Stimulated activated naive CD8-positive, alpha-beta T cell treated with anti-CD3 and anti-CD28 coated beads, Interleukin-15, amount 100 ng/mL, for 72 hours (primary cell): ENCODE results near the gene RAG2.

Source experiments
- ATAC-seq: fragments of 150-1000 bp; cut with Tn5 transposase; 2 replicates; pipeline ENCODE4 v1.10.0; 2021; ENCODE audit warnings: mild to moderate bottlenecking, moderate library complexity
- DNase-seq, 2 donors: peaks; one replicate each; pipeline ENCODE4 v3.0.0; 2021 to 2022
- H3K27ac Mint-ChIP-seq, 2 donors: one replicate each; pipeline ENCODE4 v1.8.0; 2022; ENCODE audit warnings: mild to moderate bottlenecking in 2 of 2, mixed read lengths in 2 of 2, moderate library complexity in 2 of 2
- H3K27me3 Mint-ChIP-seq: one replicate; pipeline ENCODE4 v1.8.0; 2022; ENCODE audit warnings: mixed read lengths
- H3K4me1 Mint-ChIP-seq: one replicate; pipeline ENCODE4 v1.8.0; 2022; ENCODE audit warnings: mild to moderate bottlenecking, mixed read lengths
- H3K4me3 Mint-ChIP-seq, 2 donors: one replicate each; pipeline ENCODE4 v1.8.0; 2022; ENCODE audit warnings: mild to moderate bottlenecking in 2 of 2, mixed read lengths in 2 of 2, moderate library complexity in 1 of 2
- H3K9me3 Mint-ChIP-seq, 2 donors: one replicate each; pipeline ENCODE4 v1.8.0; 2022; ENCODE audit warnings: mixed read lengths in 2 of 2

RAG2 gene

DNA sequence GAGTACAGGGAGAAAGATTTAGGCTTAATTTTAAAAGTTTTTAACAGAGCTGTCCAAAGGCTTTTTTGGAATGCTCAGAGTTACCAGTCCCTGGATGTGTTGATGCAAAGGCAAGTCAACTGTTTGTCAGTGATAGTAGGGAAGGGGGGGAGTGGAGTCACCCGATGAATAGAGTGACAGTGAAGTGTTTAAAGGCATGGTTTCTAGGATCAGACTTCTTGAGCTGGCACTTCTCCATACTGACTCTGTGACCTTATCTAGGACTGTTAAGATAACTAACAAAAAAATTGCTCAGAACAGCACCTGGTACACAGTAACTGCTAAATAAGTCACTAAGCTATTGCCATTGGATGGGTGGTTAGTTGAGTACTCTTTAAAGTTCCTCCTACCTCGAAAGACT, 11.3 kb upstream of the RAG2 start:
- no peak overlapping the region for H3K4me3 Mint-ChIP-seq
- H3K4me1 Mint-ChIP-seq: no peaks in the 10 kb centered on the region
- no peaks in the 10 kb centered on the region for H3K9me3 Mint-ChIP-seq

DNA sequence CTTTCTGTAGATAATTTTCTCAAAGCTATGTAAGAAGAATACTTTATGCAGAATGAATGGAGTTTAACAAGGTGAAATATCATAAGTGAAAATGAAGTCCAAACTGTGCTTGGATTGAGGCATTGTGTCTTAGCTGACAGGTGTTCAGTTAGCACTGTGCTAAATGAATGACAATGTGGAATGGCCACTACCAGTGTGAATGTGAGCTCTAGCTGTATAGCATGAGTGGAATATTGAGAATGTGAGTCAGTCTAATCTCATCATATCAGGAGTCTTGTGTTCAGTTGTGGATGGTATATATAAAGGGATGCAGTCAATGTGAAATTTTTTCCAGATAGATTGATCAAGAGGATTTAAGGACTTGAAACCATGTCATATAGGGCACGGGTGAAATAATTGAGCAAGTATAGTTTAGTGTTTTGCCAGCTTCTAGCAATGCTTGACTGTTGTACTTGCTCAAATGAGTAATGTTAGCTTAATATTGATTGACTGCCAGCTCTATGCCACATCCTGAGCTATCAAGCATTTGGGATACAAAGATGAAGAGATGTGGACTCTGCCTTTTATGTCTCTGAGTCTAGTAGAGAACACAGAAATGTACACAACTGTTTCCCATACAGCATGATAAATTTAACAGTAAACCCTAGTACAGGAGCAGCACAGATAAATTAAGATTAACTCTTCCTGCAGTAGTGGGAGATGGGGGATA, 10.6 kb upstream of the RAG2 start:
- ATAC-seq (no peak), DNase-seq (no peak)
- Mint-ChIP-seq H3K4me1 (no peaks in the 10 kb centered on the region), H3K9me3 (no peaks in the 10 kb centered on the region), H3K4me3 (no peak overlapping the region), H3K27ac (no peak overlapping the region), H3K27me3 (peaks cover 18% of the 10 kb centered on the region)

More for the DNA sequence above, 11.3 kb upstream of the RAG2 start:
- DNase-seq: no peak
- ATAC-seq: no peak
- Mint-ChIP-seq H3K27ac (no peak overlapping the region), H3K27me3 (peaks cover 18% of the 10 kb centered on the region)

DNA sequence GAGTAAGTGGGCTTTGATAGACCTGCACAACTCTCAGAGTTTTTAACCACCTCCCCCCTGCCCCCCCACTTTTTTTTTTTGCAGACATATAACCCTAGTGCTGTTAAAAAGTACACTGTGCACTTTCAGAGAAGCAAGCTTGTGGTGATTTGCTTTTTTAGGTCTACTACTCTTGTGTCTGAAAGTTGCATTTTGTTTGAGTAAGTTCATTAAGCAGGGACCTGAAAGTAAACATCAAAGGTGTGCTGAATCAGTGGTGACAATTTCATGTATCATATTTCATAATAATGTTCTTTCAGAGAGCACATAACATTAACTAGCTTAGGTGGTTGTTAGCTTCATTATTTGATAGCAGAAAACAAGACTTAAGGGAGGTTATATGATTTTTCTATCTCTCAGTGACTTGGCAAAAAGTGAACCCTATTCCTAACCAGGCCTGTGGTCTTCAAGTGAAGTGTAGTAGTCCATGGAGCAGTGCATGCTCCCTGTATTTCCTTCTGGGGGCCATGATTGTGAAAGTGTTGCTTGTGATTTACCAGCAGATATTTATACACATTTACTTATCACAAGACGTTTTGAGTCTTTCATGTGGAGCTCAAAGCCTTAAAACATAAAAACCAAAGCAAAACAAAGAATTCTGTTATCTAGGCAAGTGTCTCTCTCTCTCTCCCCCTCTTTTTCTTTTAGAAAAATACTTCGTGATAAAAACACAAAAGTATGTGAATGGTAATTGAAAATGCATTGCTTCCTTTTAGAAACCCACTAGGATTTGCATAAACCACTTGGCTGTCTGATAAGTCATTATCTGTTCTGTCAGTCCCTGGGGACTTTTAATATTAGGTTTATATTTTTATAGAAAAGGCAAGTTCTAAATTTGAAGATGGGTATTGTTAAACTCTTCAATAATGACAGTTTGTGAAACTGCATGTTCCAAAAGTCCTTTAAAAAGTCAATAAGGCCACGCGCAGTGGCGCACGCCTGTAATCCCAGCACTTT, 7.5 kb upstream of the RAG2 start:
- Mint-ChIP-seq H3K27ac (no peak overlapping the region), H3K27me3 (peaks cover 28% of the 10 kb centered on the region), H3K9me3 (no peaks in the 10 kb centered on the region), H3K4me3 (no peak overlapping the region), H3K4me1 (no peaks in the 10 kb centered on the region)
- DNase-seq (no peak), ATAC-seq (no peak)

DNA sequence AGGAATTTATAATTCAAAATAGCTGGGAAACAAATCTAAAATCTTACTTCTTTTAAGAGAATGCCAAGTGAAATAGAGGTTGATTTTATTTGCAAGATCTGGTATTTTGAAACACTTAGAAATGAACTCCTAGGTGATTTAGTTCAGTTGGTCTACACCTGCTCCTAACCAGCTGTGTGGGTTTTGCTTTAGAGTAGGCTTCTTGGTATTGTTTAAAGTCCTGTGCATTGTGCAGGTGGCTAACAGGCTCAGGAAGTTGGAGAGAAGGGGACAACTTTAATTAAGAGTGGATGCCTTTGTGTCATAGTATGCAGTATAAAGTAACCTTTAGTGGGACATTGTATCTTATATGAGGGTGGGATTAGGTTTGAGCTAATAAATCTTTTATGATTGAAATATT, 4.1 kb upstream of the RAG2 start:
- no peaks in the 10 kb centered on the region for H3K9me3 Mint-ChIP-seq
- DNase-seq (no peak), ATAC-seq (no peak)
- H3K27me3 Mint-ChIP-seq: peaks cover 10% of the 10 kb centered on the region
- H3K27ac Mint-ChIP-seq: no peak overlapping the region
- H3K4me3 Mint-ChIP-seq: no peak overlapping the region
- no peaks in the 10 kb centered on the region for H3K4me1 Mint-ChIP-seq

DNA sequence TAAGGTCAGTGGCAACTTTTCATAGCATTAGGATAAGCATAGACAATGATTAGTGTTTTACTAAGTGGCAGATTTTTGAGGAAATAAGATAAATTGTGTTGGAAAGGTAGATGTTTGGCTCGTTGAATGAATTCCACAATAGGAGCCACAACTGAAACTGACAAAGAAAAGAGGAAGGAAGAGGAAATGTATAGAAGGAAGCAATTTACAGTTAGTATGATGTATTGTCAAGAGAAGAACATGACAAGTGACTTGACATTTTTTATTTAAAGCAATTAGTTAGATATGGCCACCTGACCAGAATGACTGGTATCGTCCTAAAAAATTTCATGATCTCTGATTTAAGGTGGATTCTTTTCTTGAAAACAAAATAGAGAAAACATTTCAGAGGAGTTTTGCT, 3.1 kb upstream of the RAG2 start:
- H3K27ac Mint-ChIP-seq: no peak overlapping the region
- H3K9me3 Mint-ChIP-seq: no peaks in the 10 kb centered on the region

DNA sequence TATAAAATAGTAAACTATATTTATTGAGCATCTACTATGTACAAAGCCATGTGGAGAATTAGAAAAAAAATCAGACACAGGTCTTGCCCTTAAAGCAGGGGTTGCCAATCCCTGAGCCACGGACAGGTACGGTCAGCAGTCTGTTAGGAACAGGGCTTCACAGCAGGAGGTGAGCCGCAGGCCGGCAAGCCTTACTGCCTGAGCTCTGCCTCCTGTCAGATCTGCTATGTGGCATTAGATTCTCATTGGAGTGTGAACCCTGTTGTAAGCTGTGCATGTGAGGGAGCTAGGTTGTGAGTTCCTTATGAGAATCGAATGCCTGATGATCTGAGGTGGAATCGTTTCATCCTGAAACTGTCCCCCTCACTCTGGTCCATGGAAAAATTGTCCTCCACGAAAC, 2.1 kb upstream of the RAG2 start:
- Mint-ChIP-seq H3K4me3 (no peak overlapping the region), H3K27me3 (peaks cover 21% of the 10 kb centered on the region), H3K4me1 (no peaks in the 10 kb centered on the region), H3K9me3 (no peaks in the 10 kb centered on the region), H3K27ac (no peak overlapping the region)
- no peak for ATAC-seq
- DNase-seq: no peak

More for the DNA sequence above, 3.1 kb upstream of the RAG2 start:
- no peak overlapping the region for H3K4me3 Mint-ChIP-seq
- DNase-seq (no peak), ATAC-seq (no peak)
- peaks cover 11% of the 10 kb centered on the region for H3K27me3 Mint-ChIP-seq
- no peaks in the 10 kb centered on the region for H3K4me1 Mint-ChIP-seq

DNA sequence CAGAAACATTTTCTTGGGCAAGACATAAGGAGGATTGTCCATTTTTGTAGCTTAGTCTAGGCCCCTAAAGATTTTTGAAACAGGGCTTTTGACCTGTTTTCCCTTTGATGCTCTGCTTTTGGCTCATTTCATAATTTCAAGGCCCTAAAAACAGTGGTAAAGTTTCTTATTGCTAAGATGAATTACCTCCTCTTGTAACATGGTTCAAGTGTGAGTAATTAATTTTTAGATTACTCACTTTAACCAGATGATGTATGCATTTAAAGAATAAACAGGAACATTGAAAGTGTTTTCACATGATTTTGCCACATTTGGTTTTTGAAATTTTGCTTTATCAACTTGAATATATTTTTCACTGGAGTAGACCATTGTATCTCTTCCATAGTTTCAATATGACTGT, 1.2 kb downstream of the RAG2 start:
- H3K4me3 Mint-ChIP-seq: no peak overlapping the region
- H3K4me1 Mint-ChIP-seq: peaks cover 9% of the 10 kb centered on the region
- DNase-seq (no peak), ATAC-seq (no peak)
- peaks cover 39% of the 10 kb centered on the region for H3K27me3 Mint-ChIP-seq
- H3K9me3 Mint-ChIP-seq: no peaks in the 10 kb centered on the region
- no peak overlapping the region for H3K27ac Mint-ChIP-seq

DNA sequence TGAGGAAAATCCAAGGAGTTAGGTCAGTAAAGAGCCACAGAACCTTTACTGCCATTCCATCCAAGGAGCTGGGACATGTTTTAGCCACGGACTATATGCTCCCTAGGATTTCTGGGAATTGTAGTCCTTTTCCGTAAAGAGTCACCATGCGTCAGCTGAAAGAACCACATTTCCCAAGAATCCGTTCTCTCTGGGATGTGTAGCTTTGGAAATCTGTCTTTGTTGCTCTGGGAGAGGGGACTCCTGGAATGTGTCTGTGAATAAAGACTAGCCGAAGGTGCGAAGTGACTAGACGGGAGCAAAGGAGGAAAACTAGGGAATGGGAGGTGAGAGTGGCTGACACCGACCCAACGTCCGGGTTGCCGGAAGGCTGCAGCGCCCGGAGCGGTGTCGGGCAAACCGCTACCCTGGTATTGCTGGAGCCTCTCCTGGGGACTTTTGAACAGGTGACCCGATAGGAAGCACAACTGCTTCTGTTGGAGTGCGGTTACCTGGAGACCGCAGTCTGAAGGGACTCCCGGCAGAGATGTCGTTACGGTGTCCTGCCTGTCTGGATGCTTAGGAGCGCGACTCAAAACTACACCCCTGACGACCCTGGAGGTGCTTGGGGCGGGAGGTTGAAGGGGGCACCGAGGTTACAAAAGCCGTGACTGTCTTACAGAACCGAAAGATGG, 3.6 kb downstream of the RAG2 start, which contains the start of gene IFTAP:
Gene IFTAP, plus strand, starts transcription at position 187 of the 674 bp plus-strand sequence. CDS start 15,602 bp downstream, outside the sequence.
- DNase-seq (peak; percentile 10 to 18), ATAC-seq (peak; percentile 65)
- Mint-ChIP-seq H3K27ac (peak within 1 kb of the TSS in 1 of 2 donors; percentile 19), H3K4me1 (peaks cover 9% of the 10 kb centered on the region), H3K9me3 (no peaks in the 10 kb centered on the region), H3K4me3 (peak within 1 kb of the TSS; percentile 79 to 90), H3K27me3 (peaks cover 46% of the 10 kb centered on the region)

DNA sequence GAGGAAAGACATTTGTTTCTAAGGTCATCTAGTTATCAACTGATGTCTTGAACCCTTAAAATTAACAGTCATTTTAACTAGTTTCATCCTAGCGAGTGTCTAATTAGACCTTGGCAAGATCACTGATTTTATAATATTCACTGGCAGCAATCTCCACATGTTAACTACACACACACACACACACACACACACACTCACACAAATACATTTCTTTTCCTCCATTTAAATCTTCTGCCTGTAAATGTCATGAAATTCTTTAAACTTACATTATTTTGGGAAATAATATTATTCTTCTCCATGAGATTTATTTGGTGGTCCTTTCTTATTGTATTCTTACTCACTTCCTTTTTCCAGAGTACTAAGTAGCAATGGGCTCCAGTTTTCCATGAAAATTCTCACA, 6.6 kb downstream of the RAG2 start:
- Mint-ChIP-seq H3K9me3 (no peaks in the 10 kb centered on the region), H3K4me1 (peaks cover 9% of the 10 kb centered on the region), H3K27me3 (peaks cover 61% of the 10 kb centered on the region), H3K4me3 (no peak overlapping the region), H3K27ac (peak overlapping the region in 1 of 2 donors; percentile 41)
- ATAC-seq: no peak
- DNase-seq: no peak

DNA sequence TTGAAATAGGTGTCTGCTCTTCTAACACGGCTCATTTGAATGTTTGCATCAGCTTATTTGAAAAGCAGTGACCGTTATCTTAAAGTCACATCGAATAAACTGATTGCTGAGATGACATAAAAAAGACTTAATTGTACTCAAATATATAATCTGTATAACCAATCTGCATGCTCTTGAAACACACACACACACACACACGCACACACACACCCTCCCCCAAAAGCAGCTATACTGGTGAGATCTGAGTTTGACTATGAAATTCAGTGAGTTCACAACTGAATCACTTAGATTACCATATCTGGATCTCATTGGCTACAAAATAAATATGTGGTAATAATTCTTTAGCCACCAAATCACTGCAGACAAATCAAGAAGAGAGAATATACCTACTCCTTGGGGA, 7.5 kb downstream of the RAG2 start:
- H3K27ac Mint-ChIP-seq: peak overlapping the region in 1 of 2 donors; percentile 53
- peaks cover 9% of the 10 kb centered on the region for H3K4me1 Mint-ChIP-seq
- DNase-seq: no peak
- peaks cover 53% of the 10 kb centered on the region for H3K27me3 Mint-ChIP-seq
- no peak for ATAC-seq
- no peak overlapping the region for H3K4me3 Mint-ChIP-seq
- no peaks in the 10 kb centered on the region for H3K9me3 Mint-ChIP-seq

DNA sequence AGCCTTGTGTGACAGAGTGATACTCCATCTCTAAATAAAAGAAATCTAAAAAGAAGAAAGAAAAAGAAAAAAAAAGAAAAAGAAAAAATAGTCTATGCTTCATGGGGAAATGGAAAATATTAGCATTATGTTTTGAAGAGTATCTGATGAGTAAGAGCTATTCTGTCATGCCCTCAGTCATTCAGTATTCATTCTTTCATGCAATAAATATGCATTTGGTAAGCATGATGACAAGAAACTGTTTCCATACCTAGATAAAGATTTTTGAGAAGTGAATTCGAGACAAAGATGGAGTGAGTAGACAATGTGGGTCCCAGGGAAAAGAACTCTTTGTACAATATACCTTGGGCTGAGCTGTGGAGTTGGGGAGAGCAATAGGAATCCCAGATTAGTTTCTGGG, 9.9 kb downstream of the RAG2 start:
- no peak for DNase-seq
- Mint-ChIP-seq H3K27me3 (peaks cover 30% of the 10 kb centered on the region), H3K27ac (no peak overlapping the region), H3K9me3 (no peaks in the 10 kb centered on the region), H3K4me1 (no peaks in the 10 kb centered on the region), H3K4me3 (no peak overlapping the region)
- ATAC-seq: no peak

DNA sequence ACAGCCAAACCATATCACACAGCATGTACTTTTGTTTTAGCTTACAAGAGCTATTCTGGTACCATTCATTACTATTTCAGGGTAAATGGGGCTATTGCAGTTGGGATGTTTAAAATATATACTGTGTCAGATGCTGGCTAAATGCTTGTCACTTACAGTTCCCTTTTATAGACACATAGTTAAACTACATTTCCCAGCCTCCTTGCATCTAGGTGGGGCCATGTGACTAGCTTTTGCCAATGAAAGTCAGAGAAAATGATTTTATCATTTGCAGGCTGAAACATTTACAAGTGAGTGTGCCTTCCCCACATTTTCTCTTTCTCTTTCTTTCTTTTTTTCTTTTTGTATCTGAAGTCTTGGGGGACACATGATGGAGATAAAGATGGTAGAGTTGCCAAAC, 11.5 kb downstream of the RAG2 start:
- H3K9me3 Mint-ChIP-seq: peaks cover 9 to 10% of the 10 kb centered on the region in 2 donors
- H3K4me1 Mint-ChIP-seq: no peaks in the 10 kb centered on the region
- DNase-seq: no peak
- H3K27ac Mint-ChIP-seq: no peak overlapping the region
- no peak overlapping the region for H3K4me3 Mint-ChIP-seq
- no peak for ATAC-seq
- H3K27me3 Mint-ChIP-seq: peaks cover 19% of the 10 kb centered on the region

DNA sequence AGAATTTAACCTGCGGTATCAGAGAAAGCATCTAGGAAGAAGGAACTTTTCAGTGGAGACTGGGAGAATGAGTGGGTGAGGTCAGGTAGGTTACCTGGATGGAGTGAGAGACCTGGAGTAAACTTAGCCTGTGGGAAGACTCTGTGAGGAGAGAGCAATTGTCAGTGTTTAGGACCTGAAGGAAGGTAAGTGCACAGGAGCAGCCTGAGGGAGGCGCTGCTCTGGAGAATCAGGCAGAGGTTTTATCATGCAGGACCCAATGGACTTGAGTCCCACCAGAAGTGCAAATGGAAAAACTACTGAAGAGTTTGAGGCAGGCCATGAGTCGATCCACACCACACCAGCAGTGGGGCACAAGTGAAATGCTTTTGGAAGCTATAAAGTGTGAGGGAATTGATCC, 14.4 kb downstream of the RAG2 start:
- DNase-seq (no peak), ATAC-seq (no peak)
- H3K4me1 Mint-ChIP-seq: no peaks in the 10 kb centered on the region
- no peak overlapping the region for H3K27ac Mint-ChIP-seq
- peaks cover 9 to 10% of the 10 kb centered on the region in 2 donors for H3K9me3 Mint-ChIP-seq
- no peak overlapping the region for H3K4me3 Mint-ChIP-seq
- peaks cover 15% of the 10 kb centered on the region for H3K27me3 Mint-ChIP-seq

DNA sequence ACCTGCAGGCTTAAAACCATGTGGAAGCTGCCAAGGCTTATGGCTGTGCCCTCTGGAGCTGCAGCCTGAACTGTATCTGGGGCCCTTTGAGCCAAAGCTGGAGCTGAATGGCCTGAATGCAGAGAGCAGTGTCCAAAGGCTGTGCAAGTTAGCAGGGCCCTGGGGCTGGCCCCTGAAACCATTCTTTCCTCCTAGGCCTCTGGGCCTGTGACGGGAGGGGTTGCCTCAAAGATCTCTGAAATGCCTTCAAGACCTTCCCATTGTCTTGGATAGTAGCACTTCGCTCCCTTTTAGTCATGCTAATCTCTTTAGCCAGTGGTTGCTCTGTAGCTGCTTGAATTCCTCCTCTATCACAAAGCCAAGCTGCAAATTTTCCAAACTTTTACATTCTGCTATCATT, 16.5 kb downstream of the RAG2 start:
- ATAC-seq: no peak
- H3K27me3 Mint-ChIP-seq: peaks cover 10% of the 10 kb centered on the region
- no peak overlapping the region for H3K27ac Mint-ChIP-seq
- no peak overlapping the region for H3K4me3 Mint-ChIP-seq
- H3K9me3 Mint-ChIP-seq: peaks cover 9 to 10% of the 10 kb centered on the region in 2 donors
- DNase-seq: no peak
- H3K4me1 Mint-ChIP-seq: no peaks in the 10 kb centered on the region

DNA sequence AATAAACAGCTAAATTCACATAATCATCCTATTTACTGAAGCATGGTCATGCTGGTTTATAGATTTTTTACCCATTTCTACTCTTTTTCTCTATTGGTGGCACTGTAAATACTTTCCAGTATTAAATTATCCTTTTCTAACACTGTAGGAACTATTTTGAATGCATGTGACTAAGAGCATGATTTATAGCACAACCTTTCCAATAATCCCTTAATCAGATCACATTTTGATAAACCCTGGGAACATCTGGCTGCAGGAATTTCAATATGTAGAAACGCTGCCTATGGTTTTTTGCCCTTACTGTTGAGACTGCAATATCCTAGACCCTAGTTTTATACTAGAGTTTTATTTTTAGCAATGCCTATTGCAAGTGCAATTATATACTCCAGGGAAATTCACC, 19.6 kb downstream of the RAG2 start:
- Mint-ChIP-seq H3K4me1 (no peaks in the 10 kb centered on the region), H3K27me3 (peaks cover 21% of the 10 kb centered on the region), H3K9me3 (peaks cover 9 to 10% of the 10 kb centered on the region in 2 donors), H3K4me3 (no peak overlapping the region), H3K27ac (no peak overlapping the region)
- no peak for ATAC-seq
- no peak for DNase-seq
